ENCODE data around the gene ADAMTS6.

ADAMTS6 gene

DNA sequence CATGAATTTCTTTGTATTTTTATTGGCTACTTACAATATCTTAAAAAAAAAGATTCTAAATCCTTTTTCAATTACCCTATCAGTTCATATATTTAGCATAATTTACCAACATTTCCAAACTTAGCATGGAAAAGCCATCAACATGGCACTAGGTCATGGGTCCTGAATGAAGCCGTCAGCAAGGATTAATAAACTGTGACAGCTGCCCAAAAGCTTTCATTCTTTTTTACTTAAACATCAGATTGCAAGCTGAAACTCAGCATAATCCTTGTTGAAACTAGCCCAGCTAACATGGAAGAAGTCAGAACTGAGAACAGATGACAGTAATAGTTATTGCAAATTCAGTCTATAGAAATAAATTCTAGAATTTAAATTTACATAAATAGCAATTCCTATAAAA is 209.8 kb downstream of the ADAMTS6 start:
- Histone ChIP-seq H3K36me3 (ENCODE audit: control insufficient read depth, insufficient read depth, low read length) (no peaks in the 10 kb centered on the region), H3K27ac (ENCODE audit: insufficient read depth, low read length, poor library complexity, severe bottlenecking) (no peak overlapping the region), H3K9me3 (ENCODE audit: control insufficient read depth, low read length) (no peaks in the 10 kb centered on the region), H3K4me1 (ENCODE audit: control insufficient read depth, insufficient read depth, low read length, poor library complexity, severe bottlenecking) (no peaks in the 10 kb centered on the region), H3K27me3 (replicated peaks; ENCODE audit: control insufficient read depth, insufficient read depth, low read length, poor library complexity, severe bottlenecking) (no peaks in the 10 kb centered on the region), H3K4me3 (ENCODE audit: insufficient read depth, low read depth, low read length, poor library complexity, severe bottlenecking) (no peak overlapping the region)
- DNase-seq, result no peak

DNA sequence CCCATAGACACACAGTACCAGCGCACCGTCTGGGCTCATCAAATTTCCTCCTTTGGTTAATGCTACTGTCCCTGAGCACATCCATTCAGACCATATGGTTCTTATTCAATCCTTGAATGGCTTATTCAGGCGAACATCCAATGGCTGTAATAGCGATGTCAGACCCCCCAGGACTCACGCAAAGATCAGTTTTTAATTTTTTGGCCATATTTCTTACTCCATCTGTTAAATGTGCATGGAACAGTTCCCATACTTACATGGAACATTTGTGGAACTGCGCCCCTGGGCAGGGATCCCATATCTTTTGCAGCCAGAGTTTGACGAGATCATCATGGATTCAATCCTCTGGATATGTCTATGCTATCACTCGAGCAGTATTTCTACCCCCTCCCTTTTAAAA is 213.2 kb downstream of the ADAMTS6 start:
- H3K27ac ChIP-seq (ENCODE audit: insufficient read depth, low read length, poor library complexity, severe bottlenecking), result no peak overlapping the region
- H3K27me3 ChIP-seq (replicated peaks; ENCODE audit: control insufficient read depth, insufficient read depth, low read length, poor library complexity, severe bottlenecking), result no peaks in the 10 kb centered on the region
- DNase-seq, result no peak
- no peaks in the 10 kb centered on the region for H3K36me3 ChIP-seq (ENCODE audit: control insufficient read depth, insufficient read depth, low read length)
- no peak overlapping the region for H3K4me3 ChIP-seq (ENCODE audit: insufficient read depth, low read depth, low read length, poor library complexity, severe bottlenecking)
- H3K9me3 ChIP-seq (ENCODE audit: control insufficient read depth, low read length), result no peaks in the 10 kb centered on the region
- H3K4me1 ChIP-seq (ENCODE audit: control insufficient read depth, insufficient read depth, low read length, poor library complexity, severe bottlenecking), result no peaks in the 10 kb centered on the region

DNA sequence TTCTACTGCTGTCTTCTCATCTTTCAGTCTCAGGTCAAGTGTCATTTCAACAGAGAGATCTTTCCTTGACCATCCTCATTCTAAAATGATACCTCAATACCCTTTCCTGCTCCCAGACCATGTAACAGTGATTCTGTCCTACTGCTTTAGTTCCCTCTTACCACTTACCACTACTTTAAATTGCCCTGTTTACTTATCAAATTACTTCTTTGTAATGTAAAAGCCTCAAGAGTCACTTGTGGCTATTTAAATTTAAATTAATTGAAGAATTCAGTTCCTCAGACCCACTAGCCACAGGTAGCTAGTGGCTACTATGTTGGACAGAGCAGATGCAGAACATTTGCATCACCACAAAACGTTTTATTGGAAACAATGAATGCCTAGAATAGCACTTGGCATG is 217.3 kb downstream of the ADAMTS6 start:
- Histone ChIP-seq H3K4me1 (ENCODE audit: control insufficient read depth, insufficient read depth, low read length, poor library complexity, severe bottlenecking) (no peaks in the 10 kb centered on the region), H3K36me3 (ENCODE audit: control insufficient read depth, insufficient read depth, low read length) (no peaks in the 10 kb centered on the region), H3K4me3 (ENCODE audit: insufficient read depth, low read depth, low read length, poor library complexity, severe bottlenecking) (no peak overlapping the region), H3K27ac (ENCODE audit: insufficient read depth, low read length, poor library complexity, severe bottlenecking) (no peak overlapping the region), H3K9me3 (ENCODE audit: control insufficient read depth, low read length) (no peaks in the 10 kb centered on the region), H3K27me3 (replicated peaks; ENCODE audit: control insufficient read depth, insufficient read depth, low read length, poor library complexity, severe bottlenecking) (no peaks in the 10 kb centered on the region)
- DNase-seq, result no peak

DNA sequence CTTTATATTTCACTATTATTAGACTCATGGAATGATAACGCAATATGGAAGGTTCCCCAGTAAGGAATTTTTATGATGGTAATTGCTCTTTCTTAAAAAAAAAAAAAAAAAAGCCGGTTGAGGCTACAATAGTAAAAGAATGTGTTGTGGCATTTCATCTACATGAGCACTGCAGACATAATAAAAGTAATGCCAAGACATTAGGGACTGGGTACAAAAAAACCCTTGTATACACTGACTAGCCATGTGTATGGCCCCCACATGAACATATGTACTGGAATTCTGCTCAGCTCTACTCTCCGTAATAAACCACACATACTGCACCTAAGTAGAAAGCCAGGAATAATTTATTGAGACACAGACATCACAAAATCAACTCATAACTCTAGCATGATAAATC is 218.4 kb downstream of the ADAMTS6 start:
- H3K9me3 ChIP-seq (ENCODE audit: control insufficient read depth, low read length), result no peaks in the 10 kb centered on the region
- no peaks in the 10 kb centered on the region for H3K4me1 ChIP-seq (ENCODE audit: control insufficient read depth, insufficient read depth, low read length, poor library complexity, severe bottlenecking)
- no peaks in the 10 kb centered on the region for H3K27me3 ChIP-seq (replicated peaks; ENCODE audit: control insufficient read depth, insufficient read depth, low read length, poor library complexity, severe bottlenecking)
- no peak for DNase-seq
- H3K4me3 ChIP-seq (ENCODE audit: insufficient read depth, low read depth, low read length, poor library complexity, severe bottlenecking), result no peak overlapping the region
- no peak overlapping the region for H3K27ac ChIP-seq (ENCODE audit: insufficient read depth, low read length, poor library complexity, severe bottlenecking)
- H3K36me3 ChIP-seq (ENCODE audit: control insufficient read depth, insufficient read depth, low read length), result no peaks in the 10 kb centered on the region

DNA sequence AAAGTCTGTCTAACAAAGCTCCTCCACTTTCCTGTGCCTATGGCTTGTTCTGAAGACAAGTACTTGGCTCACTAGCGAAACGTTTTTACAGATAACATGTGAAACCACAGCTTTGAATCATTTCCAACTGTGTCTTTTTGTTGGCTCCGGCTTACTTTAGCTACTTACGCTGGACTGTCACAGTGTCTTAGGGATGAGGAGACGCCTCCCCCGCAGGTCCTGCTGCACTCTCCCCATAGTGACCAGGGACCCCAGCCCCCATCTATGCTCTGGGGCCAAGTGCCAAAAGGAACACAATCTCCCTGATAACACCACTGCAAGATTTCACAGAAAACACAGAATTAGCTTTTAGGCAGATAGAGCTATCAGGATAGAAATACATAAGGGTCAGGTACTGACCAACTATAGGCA is 219.1 kb downstream of the ADAMTS6 start:
- no peaks in the 10 kb centered on the region for H3K27me3 ChIP-seq (replicated peaks; ENCODE audit: control insufficient read depth, insufficient read depth, low read length, poor library complexity, severe bottlenecking)
- H3K36me3 ChIP-seq (ENCODE audit: control insufficient read depth, insufficient read depth, low read length), result no peaks in the 10 kb centered on the region
- no peak overlapping the region for H3K27ac ChIP-seq (ENCODE audit: insufficient read depth, low read length, poor library complexity, severe bottlenecking)
- no peak for DNase-seq
- no peak overlapping the region for H3K4me3 ChIP-seq (ENCODE audit: insufficient read depth, low read depth, low read length, poor library complexity, severe bottlenecking)
- no peaks in the 10 kb centered on the region for H3K4me1 ChIP-seq (ENCODE audit: control insufficient read depth, insufficient read depth, low read length, poor library complexity, severe bottlenecking)
- no peaks in the 10 kb centered on the region for H3K9me3 ChIP-seq (ENCODE audit: control insufficient read depth, low read length)

DNA sequence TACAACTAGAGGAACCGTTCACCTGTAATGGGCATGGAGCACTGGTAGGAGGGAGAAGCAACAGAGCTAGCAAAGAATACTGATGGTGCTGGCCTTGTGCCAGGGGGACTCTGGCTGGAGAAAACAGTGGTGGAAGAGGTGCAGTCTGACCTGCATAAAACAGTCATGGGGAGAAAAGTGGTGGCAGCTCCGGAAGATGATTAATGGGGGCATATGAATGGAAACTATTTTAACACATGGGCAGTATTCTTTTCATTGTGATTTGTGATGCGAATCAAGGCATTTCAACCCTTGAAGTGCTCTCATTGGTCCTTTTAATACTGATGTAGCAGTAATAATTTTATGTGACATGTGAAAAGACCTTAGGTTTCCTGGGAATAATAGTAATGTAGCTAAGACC is 219.6 kb downstream of the ADAMTS6 start:
- Histone ChIP-seq H3K4me1 (ENCODE audit: control insufficient read depth, insufficient read depth, low read length, poor library complexity, severe bottlenecking) (no peaks in the 10 kb centered on the region), H3K4me3 (ENCODE audit: insufficient read depth, low read depth, low read length, poor library complexity, severe bottlenecking) (no peak overlapping the region), H3K36me3 (ENCODE audit: control insufficient read depth, insufficient read depth, low read length) (no peaks in the 10 kb centered on the region), H3K27ac (ENCODE audit: insufficient read depth, low read length, poor library complexity, severe bottlenecking) (no peak overlapping the region), H3K9me3 (ENCODE audit: control insufficient read depth, low read length) (no peaks in the 10 kb centered on the region), H3K27me3 (replicated peaks; ENCODE audit: control insufficient read depth, insufficient read depth, low read length, poor library complexity, severe bottlenecking) (no peaks in the 10 kb centered on the region)
- no peak for DNase-seq

DNA sequence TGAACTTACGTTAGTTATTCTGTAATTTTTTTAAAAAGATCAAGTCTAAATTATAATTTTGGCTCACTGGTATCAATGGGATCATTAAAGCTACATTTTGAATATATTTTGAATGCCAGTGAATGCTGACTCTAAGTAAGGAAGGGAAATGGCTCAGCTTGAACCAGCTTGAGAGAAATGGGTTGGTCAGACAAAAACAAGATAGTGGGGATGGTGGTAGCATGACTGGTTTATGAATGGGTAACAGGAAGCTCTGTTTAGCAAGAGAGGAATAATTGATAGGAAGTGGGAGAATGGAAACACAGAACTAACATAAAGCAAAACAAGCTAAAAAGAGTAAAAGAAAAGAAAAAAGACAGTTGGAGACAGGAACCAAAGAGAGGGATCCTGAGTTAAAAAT is 220.2 kb downstream of the ADAMTS6 start:
- no peaks in the 10 kb centered on the region for H3K36me3 ChIP-seq (ENCODE audit: control insufficient read depth, insufficient read depth, low read length)
- no peaks in the 10 kb centered on the region for H3K9me3 ChIP-seq (ENCODE audit: control insufficient read depth, low read length)
- H3K27ac ChIP-seq (ENCODE audit: insufficient read depth, low read length, poor library complexity, severe bottlenecking), result no peak overlapping the region
- H3K4me3 ChIP-seq (ENCODE audit: insufficient read depth, low read depth, low read length, poor library complexity, severe bottlenecking), result no peak overlapping the region
- H3K4me1 ChIP-seq (ENCODE audit: control insufficient read depth, insufficient read depth, low read length, poor library complexity, severe bottlenecking), result no peaks in the 10 kb centered on the region
- no peaks in the 10 kb centered on the region for H3K27me3 ChIP-seq (replicated peaks; ENCODE audit: control insufficient read depth, insufficient read depth, low read length, poor library complexity, severe bottlenecking)
- no peak for DNase-seq

DNA sequence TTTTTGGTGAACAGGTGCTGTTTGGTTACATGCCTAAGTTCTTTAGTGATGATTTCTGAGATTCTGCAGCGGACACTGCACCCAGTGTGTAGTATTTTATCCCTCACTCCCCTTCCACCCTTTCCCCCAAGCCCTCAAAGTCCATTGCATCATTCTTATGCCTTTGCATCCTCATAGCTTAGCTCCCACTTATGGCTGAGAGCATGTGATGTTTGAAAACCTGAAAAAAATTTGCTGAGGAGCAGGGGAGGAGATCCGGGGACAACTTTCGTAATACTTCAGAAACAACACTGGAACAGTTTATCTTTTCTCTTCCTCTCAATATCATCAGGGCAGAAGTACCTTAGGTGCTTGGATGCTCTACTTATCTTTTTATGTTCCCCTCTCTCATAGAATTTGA is 226.4 kb downstream of the ADAMTS6 start:
- DNase-seq, result no peak
- no peak overlapping the region for H3K27ac ChIP-seq (ENCODE audit: insufficient read depth, low read length, poor library complexity, severe bottlenecking)
- H3K27me3 ChIP-seq (replicated peaks; ENCODE audit: control insufficient read depth, insufficient read depth, low read length, poor library complexity, severe bottlenecking), result no peaks in the 10 kb centered on the region
- H3K4me1 ChIP-seq (ENCODE audit: control insufficient read depth, insufficient read depth, low read length, poor library complexity, severe bottlenecking), result no peaks in the 10 kb centered on the region
- no peak overlapping the region for H3K4me3 ChIP-seq (ENCODE audit: insufficient read depth, low read depth, low read length, poor library complexity, severe bottlenecking)
- no peaks in the 10 kb centered on the region for H3K36me3 ChIP-seq (ENCODE audit: control insufficient read depth, insufficient read depth, low read length)
- no peaks in the 10 kb centered on the region for H3K9me3 ChIP-seq (ENCODE audit: control insufficient read depth, low read length)

DNA sequence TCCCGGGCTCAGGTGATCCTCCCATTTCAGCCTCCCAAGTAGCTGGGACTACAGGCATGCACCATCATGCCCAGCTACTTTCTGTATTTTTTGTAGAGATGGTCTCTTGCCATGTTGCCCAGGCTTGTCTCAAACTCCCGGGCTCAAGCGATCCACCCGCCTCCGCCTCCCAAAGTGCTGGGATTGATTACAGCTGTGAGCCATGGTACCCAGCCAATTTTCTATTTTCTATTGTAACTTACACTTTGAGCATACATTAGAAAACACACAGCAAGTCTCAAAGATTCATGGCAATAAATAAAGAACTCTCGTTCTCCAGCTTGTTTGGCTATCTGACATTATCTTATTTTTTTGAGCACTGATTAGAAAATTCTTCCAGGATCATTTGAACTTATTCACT is 228.7 kb downstream of the ADAMTS6 start:
- H3K9me3 ChIP-seq (ENCODE audit: control insufficient read depth, low read length), result no peaks in the 10 kb centered on the region
- DNase-seq, result no peak
- no peaks in the 10 kb centered on the region for H3K4me1 ChIP-seq (ENCODE audit: control insufficient read depth, insufficient read depth, low read length, poor library complexity, severe bottlenecking)
- H3K27ac ChIP-seq (ENCODE audit: insufficient read depth, low read length, poor library complexity, severe bottlenecking), result no peak overlapping the region
- H3K36me3 ChIP-seq (ENCODE audit: control insufficient read depth, insufficient read depth, low read length), result no peaks in the 10 kb centered on the region
- no peaks in the 10 kb centered on the region for H3K27me3 ChIP-seq (replicated peaks; ENCODE audit: control insufficient read depth, insufficient read depth, low read length, poor library complexity, severe bottlenecking)
- no peak overlapping the region for H3K4me3 ChIP-seq (ENCODE audit: insufficient read depth, low read depth, low read length, poor library complexity, severe bottlenecking)

DNA sequence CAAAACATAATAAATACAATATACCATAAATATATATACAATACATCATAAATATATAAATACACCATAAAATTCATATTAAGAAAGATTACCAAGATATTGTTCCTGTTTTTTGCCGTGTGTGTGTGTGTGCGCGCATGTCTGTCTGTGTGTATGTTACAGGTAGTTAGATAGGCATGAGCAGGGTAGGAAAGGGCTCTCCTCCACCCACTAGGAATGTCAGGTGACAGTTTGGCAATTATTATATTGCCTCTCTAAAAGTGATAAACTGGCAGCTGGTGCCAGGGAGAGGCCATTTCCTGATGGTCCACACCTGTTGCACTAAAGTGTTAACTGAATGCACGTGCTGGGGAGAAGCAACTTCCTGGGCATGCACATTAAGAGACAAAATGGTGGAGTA is 232.8 kb downstream of the ADAMTS6 start:
- DNase-seq, result no peak
- H3K4me1 ChIP-seq (ENCODE audit: control insufficient read depth, insufficient read depth, low read length, poor library complexity, severe bottlenecking), result no peaks in the 10 kb centered on the region
- no peaks in the 10 kb centered on the region for H3K9me3 ChIP-seq (ENCODE audit: control insufficient read depth, low read length)
- H3K4me3 ChIP-seq (ENCODE audit: insufficient read depth, low read depth, low read length, poor library complexity, severe bottlenecking), result no peak overlapping the region
- H3K27me3 ChIP-seq (replicated peaks; ENCODE audit: control insufficient read depth, insufficient read depth, low read length, poor library complexity, severe bottlenecking), result no peaks in the 10 kb centered on the region
- H3K36me3 ChIP-seq (ENCODE audit: control insufficient read depth, insufficient read depth, low read length), result no peaks in the 10 kb centered on the region
- no peak overlapping the region for H3K27ac ChIP-seq (ENCODE audit: insufficient read depth, low read length, poor library complexity, severe bottlenecking)

DNA sequence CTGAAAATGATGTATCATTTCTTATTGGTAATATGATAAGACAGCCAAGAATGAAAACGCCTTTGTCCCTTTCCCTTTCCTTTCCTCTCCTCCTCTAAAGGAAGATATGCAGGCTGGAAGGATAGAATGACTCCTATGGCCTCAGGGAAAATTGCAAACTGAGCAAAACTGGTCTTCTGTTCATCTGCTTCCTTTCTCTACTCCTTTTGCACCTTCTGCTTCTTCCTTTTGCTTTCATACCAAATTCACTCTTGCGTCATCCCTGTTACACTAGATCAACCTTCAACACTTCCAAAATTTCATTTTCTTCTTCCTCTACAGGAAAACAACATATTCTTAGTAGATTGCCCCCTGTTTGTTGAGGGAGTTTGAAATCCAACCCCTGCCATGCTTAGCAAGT is 234.1 kb downstream of the ADAMTS6 start:
- Histone ChIP-seq H3K4me1 (ENCODE audit: control insufficient read depth, insufficient read depth, low read length, poor library complexity, severe bottlenecking) (no peaks in the 10 kb centered on the region), H3K9me3 (ENCODE audit: control insufficient read depth, low read length) (no peaks in the 10 kb centered on the region), H3K36me3 (ENCODE audit: control insufficient read depth, insufficient read depth, low read length) (no peaks in the 10 kb centered on the region), H3K27me3 (replicated peaks; ENCODE audit: control insufficient read depth, insufficient read depth, low read length, poor library complexity, severe bottlenecking) (no peaks in the 10 kb centered on the region), H3K27ac (ENCODE audit: insufficient read depth, low read length, poor library complexity, severe bottlenecking) (no peak overlapping the region), H3K4me3 (ENCODE audit: insufficient read depth, low read depth, low read length, poor library complexity, severe bottlenecking) (no peak overlapping the region)
- DNase-seq, result no peak

Measured in effector memory CD4-positive, alpha-beta T cell (primary cell).